ENCODE data around the gene ZNF366.

DNA sequence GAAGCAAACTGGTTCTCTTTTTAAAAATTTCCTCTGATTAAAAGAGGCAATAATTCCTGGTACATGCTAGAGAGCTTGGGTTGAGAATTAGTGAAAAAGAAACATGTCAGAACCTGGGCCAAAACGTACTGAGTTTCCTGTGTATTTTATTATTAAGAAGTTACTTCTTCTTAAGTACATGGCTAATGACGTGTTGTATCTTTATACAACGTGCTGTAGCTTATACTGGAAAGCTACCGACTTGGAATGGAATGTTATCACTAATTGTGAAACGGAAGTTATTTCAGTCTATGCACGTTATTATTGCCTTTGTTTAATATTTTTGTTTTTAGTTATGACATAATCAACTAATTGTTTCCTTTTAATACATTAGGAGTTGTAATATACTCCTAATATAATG lies 43.1 kb downstream of the ZNF366 start:
- TF ChIP-seq MYC (IDR thresholded peaks at IDR 0.05; ENCODE audit: borderline replicate concordance, low read length) (no peak), POLR2A (IDR thresholded peaks at IDR 0.05; ENCODE audit: low read length) (no peak), SMC3 (IDR thresholded peaks at IDR 0.05) (no peak), KDM1A (IDR thresholded peaks at IDR 0.05; ENCODE audit: low read depth) (no peak), JUNB (IDR thresholded peaks at IDR 0.05) (no peak), ZC3H11A (IDR thresholded peaks at IDR 0.05) (no peak), TP53 (CRISPR knock-in tag; IDR thresholded peaks at IDR 0.05) (no peak)
- TF ChIP-seq, protein P1, sequence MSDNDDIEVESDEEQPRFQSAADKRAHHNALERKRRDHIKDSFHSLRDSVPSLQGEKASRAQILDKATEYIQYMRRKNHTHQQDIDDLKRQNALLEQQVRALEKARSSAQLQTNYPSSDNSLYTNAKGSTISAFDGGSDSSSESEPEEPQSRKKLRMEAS (IDR thresholded peaks at IDR 0.05) = no peak
- TF ChIP-seq, protein P2, sequence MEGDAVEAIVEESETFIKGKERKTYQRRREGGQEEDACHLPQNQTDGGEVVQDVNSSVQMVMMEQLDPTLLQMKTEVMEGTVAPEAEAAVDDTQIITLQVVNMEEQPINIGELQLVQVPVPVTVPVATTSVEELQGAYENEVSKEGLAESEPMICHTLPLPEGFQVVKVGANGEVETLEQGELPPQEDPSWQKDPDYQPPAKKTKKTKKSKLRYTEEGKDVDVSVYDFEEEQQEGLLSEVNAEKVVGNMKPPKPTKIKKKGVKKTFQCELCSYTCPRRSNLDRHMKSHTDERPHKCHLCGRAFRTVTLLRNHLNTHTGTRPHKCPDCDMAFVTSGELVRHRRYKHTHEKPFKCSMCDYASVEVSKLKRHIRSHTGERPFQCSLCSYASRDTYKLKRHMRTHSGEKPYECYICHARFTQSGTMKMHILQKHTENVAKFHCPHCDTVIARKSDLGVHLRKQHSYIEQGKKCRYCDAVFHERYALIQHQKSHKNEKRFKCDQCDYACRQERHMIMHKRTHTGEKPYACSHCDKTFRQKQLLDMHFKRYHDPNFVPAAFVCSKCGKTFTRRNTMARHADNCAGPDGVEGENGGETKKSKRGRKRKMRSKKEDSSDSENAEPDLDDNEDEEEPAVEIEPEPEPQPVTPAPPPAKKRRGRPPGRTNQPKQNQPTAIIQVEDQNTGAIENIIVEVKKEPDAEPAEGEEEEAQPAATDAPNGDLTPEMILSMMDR (IDR thresholded peaks at IDR 0.05) = no peak
- TF ChIP-seq, protein P3, sequence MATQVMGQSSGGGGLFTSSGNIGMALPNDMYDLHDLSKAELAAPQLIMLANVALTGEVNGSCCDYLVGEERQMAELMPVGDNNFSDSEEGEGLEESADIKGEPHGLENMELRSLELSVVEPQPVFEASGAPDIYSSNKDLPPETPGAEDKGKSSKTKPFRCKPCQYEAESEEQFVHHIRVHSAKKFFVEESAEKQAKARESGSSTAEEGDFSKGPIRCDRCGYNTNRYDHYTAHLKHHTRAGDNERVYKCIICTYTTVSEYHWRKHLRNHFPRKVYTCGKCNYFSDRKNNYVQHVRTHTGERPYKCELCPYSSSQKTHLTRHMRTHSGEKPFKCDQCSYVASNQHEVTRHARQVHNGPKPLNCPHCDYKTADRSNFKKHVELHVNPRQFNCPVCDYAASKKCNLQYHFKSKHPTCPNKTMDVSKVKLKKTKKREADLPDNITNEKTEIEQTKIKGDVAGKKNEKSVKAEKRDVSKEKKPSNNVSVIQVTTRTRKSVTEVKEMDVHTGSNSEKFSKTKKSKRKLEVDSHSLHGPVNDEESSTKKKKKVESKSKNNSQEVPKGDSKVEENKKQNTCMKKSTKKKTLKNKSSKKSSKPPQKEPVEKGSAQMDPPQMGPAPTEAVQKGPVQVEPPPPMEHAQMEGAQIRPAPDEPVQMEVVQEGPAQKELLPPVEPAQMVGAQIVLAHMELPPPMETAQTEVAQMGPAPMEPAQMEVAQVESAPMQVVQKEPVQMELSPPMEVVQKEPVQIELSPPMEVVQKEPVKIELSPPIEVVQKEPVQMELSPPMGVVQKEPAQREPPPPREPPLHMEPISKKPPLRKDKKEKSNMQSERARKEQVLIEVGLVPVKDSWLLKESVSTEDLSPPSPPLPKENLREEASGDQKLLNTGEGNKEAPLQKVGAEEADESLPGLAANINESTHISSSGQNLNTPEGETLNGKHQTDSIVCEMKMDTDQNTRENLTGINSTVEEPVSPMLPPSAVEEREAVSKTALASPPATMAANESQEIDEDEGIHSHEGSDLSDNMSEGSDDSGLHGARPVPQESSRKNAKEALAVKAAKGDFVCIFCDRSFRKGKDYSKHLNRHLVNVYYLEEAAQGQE (IDR thresholded peaks at IDR 0.05) = no peak
- TF ChIP-seq, protein P4, sequence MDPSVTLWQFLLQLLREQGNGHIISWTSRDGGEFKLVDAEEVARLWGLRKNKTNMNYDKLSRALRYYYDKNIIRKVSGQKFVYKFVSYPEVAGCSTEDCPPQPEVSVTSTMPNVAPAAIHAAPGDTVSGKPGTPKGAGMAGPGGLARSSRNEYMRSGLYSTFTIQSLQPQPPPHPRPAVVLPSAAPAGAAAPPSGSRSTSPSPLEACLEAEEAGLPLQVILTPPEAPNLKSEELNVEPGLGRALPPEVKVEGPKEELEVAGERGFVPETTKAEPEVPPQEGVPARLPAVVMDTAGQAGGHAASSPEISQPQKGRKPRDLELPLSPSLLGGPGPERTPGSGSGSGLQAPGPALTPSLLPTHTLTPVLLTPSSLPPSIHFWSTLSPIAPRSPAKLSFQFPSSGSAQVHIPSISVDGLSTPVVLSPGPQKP (IDR thresholded peaks at IDR 0.05; ENCODE audit: low read depth, low read length) = no peak

All from A549 (cell line).